Tibial nerve (tissue), 4 donors: ENCODE results near the gene RPRD1B.

Experiments used
- EP300 ChIP-seq, 2 donors: sonication (generic); formaldehyde crosslinking; IDR thresholded peaks; one replicate each; pipeline ENCODE4 v1.6.1; 2017; ENCODE audit warnings: antibody characterized with exemption in 2 of 2, mild to moderate bottlenecking in 1 of 2
- POLR2A ChIP-seq, 2 donors: fragments of 450-650 bp; IDR thresholded peaks; one replicate each; pipeline ENCODE4 v1.6.1; 2017; ENCODE audit warnings: antibody characterized with exemption in 2 of 2, mild to moderate bottlenecking in 2 of 2, moderate library complexity in 2 of 2
- TF ChIP-seq, protein P1 (sequence below), 5 experiments: fragments of 200-600 bp in 3 of 5; fragments of 450-650 bp in 2 of 5; sonication (generic) in 3 of 5; IDR thresholded peaks; one replicate each; pipeline ENCODE4 v1.5.1; 2016 to 2019; ENCODE audit warnings: antibody characterized with exemption in 5 of 5, mild to moderate bottlenecking in 3 of 5, moderate library complexity in 2 of 5

DNA sequence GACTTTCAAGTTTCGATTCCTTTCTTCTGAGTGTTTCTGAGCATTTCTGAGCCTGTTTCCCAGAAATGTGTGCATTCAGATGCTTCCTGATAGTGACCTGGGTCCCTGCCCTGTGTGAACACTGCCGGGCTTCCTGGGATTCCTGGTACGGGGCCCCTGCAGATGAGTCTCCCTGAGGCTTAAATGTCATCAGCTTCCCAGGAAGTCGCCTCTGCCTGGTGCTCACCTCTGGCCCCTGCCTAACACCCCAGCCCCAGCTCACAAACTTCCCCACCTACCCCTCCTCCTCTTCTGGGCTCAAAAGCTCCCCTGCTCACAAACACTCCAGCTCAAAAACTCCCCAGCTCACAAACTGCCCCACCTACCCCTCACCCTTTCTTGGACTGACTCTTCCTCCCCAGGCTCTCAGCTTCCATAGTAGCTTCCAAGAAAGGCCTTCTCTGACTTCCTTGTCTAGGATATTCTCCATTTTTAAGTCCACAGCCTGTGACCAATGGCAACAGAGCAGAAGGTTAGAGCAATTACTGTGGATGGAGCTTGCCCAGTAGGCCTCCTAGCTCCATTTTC is 89.6 kb downstream of the RPRD1B start:
- TF ChIP-seq, protein P1, sequence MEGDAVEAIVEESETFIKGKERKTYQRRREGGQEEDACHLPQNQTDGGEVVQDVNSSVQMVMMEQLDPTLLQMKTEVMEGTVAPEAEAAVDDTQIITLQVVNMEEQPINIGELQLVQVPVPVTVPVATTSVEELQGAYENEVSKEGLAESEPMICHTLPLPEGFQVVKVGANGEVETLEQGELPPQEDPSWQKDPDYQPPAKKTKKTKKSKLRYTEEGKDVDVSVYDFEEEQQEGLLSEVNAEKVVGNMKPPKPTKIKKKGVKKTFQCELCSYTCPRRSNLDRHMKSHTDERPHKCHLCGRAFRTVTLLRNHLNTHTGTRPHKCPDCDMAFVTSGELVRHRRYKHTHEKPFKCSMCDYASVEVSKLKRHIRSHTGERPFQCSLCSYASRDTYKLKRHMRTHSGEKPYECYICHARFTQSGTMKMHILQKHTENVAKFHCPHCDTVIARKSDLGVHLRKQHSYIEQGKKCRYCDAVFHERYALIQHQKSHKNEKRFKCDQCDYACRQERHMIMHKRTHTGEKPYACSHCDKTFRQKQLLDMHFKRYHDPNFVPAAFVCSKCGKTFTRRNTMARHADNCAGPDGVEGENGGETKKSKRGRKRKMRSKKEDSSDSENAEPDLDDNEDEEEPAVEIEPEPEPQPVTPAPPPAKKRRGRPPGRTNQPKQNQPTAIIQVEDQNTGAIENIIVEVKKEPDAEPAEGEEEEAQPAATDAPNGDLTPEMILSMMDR (IDR thresholded peaks at IDR 0.05): no peak
- TF ChIP-seq POLR2A (IDR thresholded peaks at IDR 0.05) (no peak), EP300 (IDR thresholded peaks at IDR 0.05) (no peak)
